Measurements from ENCODE around the gene ARHGEF10L. TPM values are rescaled to one million over a fixed set of nuclear protein-coding genes. Genes with fewer than 3 reads are reported as not detected.
"Not testable (repeated sequence)": the region's sequence is repeated elsewhere in the genome, so short reads cannot be mapped to it uniquely, and the experiment has no call there.

Gene ARHGEF10L
- total and polyA plus RNA-seq, 5 experiments from 2014 or later = 0.27 to 0.34 TPM; not detected in 3

GRCh38 chr1:17624611-17625233 lies 85.2 kb downstream of the ARHGEF10L start:
- H3K9me3 Mint-ChIP-seq = no peaks in the 10 kb centered on the region
- no peak for ATAC-seq
- peaks cover 0 to 1% (median under 1%) of the 10 kb centered on the region in 4 donors for H3K4me1 Mint-ChIP-seq
- POLR2A ChIA-PET = no interaction called here
- H3K4me3 Mint-ChIP-seq = no peak overlapping the region
- no peak overlapping the region for H3K27ac Mint-ChIP-seq
- H3K27me3 Mint-ChIP-seq = peaks cover 0 to 11% (median 8%) of the 10 kb centered on the region in 5 donors
- DNase-seq = no peak
- H3K36me3 Mint-ChIP-seq = no peaks in the 10 kb centered on the region

- Mint-ChIP-seq H3K27me3 (peaks cover 0 to 4% (median under 1%) of the 10 kb centered on the region in 5 donors), H3K36me3 (no peaks in the 10 kb centered on the region), H3K4me1 (peaks cover 0 to 3% (median 0%) of the 10 kb centered on the region in 4 donors), H3K27ac (no peak overlapping the region), H3K4me3 (no peak overlapping the region), H3K9me3 (no peaks in the 10 kb centered on the region)
- ATAC-seq (no peak), DNase-seq (no peak)
- POLR2A ChIA-PET = no interaction called here
These were observed 87.9 kb downstream of the ARHGEF10L start for GRCh38 chr1:17627239-17628052.

DNA sequence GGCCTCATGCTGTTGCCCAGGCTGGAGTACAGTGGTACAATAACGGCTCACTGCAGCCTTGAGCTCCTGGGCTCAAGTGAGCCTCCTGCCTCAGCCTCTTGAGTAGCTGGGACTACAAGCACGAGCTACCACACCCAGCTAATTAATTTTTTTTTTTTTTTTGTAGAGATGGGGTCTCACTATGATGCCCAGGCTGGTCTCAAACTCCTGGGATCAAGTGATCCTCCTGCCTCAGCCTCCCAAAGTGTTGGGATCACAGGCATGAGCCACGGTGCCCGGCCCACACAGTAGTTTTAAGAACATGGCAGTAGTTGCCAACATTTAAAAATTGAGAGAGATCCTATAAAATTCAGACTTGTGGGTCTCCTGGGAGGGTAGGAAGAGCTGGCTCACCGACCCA lies 89.5 kb downstream of the ARHGEF10L start:
- H3K27me3 Mint-ChIP-seq, ATAC-seq, H3K9me3 Mint-ChIP-seq, H3K4me3 Mint-ChIP-seq, DNase-seq, H3K27ac Mint-ChIP-seq, POLR2A ChIA-PET, H3K4me1 Mint-ChIP-seq, H3K36me3 Mint-ChIP-seq: not testable (repeated sequence)

- Mint-ChIP-seq H3K4me3 (no peak overlapping the region), H3K27ac (no peak overlapping the region), H3K9me3 (no peaks in the 10 kb centered on the region), H3K4me1 (peaks cover 0 to 3% (median 0%) of the 10 kb centered on the region in 4 donors), H3K27me3 (peaks cover 0 to 4% (median 2%) of the 10 kb centered on the region in 5 donors), H3K36me3 (no peaks in the 10 kb centered on the region)
- POLR2A ChIA-PET = no interaction called here
- DNase-seq = no peak
- no peak for ATAC-seq
These were observed 90.0 kb downstream of the ARHGEF10L start for GRCh38 chr1:17629460-17629859.

DNA sequence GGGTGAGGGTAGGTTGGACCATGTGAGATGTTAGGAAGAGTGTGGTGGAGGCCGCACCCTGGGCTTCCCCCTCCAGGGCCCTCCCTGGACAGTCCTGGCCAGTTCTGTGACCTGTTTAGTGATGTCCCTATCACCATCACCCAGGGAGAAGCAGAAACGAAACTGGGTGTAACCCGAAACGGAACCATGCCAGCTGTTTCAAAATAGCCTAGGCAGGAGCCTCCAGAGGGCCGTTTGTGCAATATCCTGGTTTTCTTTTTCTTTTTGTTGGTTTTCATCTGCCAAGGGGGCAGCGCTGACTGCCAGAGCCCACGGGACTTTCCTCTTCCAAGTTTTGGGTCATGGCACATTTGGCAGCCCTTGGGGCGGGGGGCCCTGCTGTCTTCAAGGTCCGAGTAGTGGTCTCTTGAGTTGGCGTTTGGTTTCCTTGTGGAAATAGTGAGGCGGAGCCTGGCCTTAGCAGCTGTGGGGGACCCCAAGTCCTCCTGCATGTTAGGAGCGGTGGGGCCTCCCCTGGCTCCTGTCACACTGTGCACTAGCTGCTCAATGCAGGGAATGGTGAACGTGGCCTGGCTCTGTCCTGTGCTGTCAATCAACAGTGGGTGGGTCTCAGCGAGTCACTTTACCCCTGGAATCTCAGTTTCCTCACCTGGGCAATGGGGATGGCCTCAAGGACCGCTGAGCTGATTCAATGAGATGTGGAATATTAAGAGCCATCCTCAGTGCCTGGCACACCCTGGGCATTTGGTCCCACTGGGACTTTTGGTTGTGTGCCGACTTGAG lies 90.7 kb downstream of the ARHGEF10L start:
- H3K27ac Mint-ChIP-seq = peak overlapping the region in 1 of 10 donors; percentile 13
- no peak for DNase-seq
- peaks cover 0 to 3% (median 0%) of the 10 kb centered on the region in 5 donors for H3K27me3 Mint-ChIP-seq
- no peak for ATAC-seq
- no peak overlapping the region for H3K4me3 Mint-ChIP-seq
- POLR2A ChIA-PET = no interaction called here
- no peaks in the 10 kb centered on the region for H3K9me3 Mint-ChIP-seq
- H3K36me3 Mint-ChIP-seq = no peaks in the 10 kb centered on the region
- peaks cover 0 to 5% (median 0%) of the 10 kb centered on the region in 4 donors for H3K4me1 Mint-ChIP-seq

- Mint-ChIP-seq H3K36me3 (no peaks in the 10 kb centered on the region), H3K4me3 (no peak overlapping the region), H3K9me3 (no peaks in the 10 kb centered on the region), H3K27ac (peak overlapping the region in 1 of 10 donors; percentile 13), H3K4me1 (peaks cover 0 to 12% (median 0%) of the 10 kb centered on the region in 4 donors), H3K27me3 (peaks cover 0 to 3% (median 0%) of the 10 kb centered on the region in 5 donors)
- DNase-seq (no peak), ATAC-seq (no peak)
- POLR2A ChIA-PET = no interaction called here
These were observed 91.5 kb downstream of the ARHGEF10L start for GRCh38 chr1:17630986-17631385.

GRCh38 chr1:17631410-17631809 lies 91.9 kb downstream of the ARHGEF10L start:
- no peaks in the 10 kb centered on the region for H3K9me3 Mint-ChIP-seq
- H3K36me3 Mint-ChIP-seq = no peaks in the 10 kb centered on the region
- no peak overlapping the region for H3K4me3 Mint-ChIP-seq
- no peak overlapping the region for H3K27ac Mint-ChIP-seq
- peaks cover 0 to 13% (median 0%) of the 10 kb centered on the region in 4 donors for H3K4me1 Mint-ChIP-seq
- DNase-seq = no peak
- POLR2A ChIA-PET = no interaction called here
- no peak for ATAC-seq
- H3K27me3 Mint-ChIP-seq = peaks cover 0 to 3% (median 0%) of the 10 kb centered on the region in 5 donors

- Mint-ChIP-seq H3K36me3 (no peaks in the 10 kb centered on the region), H3K4me1 (peaks cover 0 to 13% (median 0%) of the 10 kb centered on the region in 4 donors), H3K9me3 (no peaks in the 10 kb centered on the region), H3K27ac (no peak overlapping the region), H3K27me3 (peaks cover 0 to 2% (median 0%) of the 10 kb centered on the region in 5 donors), H3K4me3 (no peak overlapping the region)
- ATAC-seq (no peak), DNase-seq (no peak)
- POLR2A ChIA-PET = no interaction called here
These were observed 92.6 kb downstream of the ARHGEF10L start for GRCh38 chr1:17632106-17632505.

GRCh38 chr1:17632541-17633184 lies 93.2 kb downstream of the ARHGEF10L start:
- no peaks in the 10 kb centered on the region for H3K36me3 Mint-ChIP-seq
- POLR2A ChIA-PET = no interaction called here
- ATAC-seq (no peak), DNase-seq (no peak)
- H3K4me3 Mint-ChIP-seq = no peak overlapping the region
- no peaks in the 10 kb centered on the region for H3K9me3 Mint-ChIP-seq
- no peak overlapping the region for H3K27ac Mint-ChIP-seq
- peaks cover 0 to 2% (median 0%) of the 10 kb centered on the region in 5 donors for H3K27me3 Mint-ChIP-seq
- H3K4me1 Mint-ChIP-seq = peaks cover 0 to 13% (median 0%) of the 10 kb centered on the region in 4 donors

DNA sequence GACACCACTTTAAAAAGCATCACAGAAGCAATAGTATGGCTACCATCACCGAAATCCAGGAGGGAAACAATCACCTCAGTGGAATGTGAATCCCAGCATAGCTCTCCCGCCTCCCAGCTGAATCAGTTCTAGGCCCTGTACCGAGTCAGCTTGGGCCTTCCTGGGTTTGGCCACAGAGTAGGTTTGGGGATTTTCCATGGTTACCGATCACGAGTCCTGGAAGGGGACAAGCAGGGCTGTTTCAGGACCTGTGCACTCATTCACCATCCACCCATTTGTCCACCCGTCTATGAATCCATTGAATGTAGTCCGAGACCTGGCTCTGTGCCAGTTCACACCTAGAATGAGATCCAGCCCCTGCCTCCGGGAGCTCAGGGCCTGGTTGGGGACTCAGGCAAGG lies 94.2 kb downstream of the ARHGEF10L start:
- Mint-ChIP-seq H3K4me3 (no peak overlapping the region), H3K36me3 (no peaks in the 10 kb centered on the region), H3K27ac (no peak overlapping the region), H3K4me1 (peaks cover 0 to 13% (median 0%) of the 10 kb centered on the region in 4 donors), H3K27me3 (peaks cover 0 to 2% (median 0%) of the 10 kb centered on the region in 5 donors), H3K9me3 (no peaks in the 10 kb centered on the region)
- no peak for DNase-seq
- POLR2A ChIA-PET = no interaction called here
- no peak for ATAC-seq

GRCh38 chr1:17635276-17635675 lies 95.8 kb downstream of the ARHGEF10L start:
- H3K27ac Mint-ChIP-seq = no peak overlapping the region
- peaks cover 0 to 9% (median 3%) of the 10 kb centered on the region in 5 donors for H3K27me3 Mint-ChIP-seq
- POLR2A ChIA-PET = no interaction called here
- no peak overlapping the region for H3K4me3 Mint-ChIP-seq
- ATAC-seq (no peak), DNase-seq (no peak)
- peaks cover 0 to 10% (median 0%) of the 10 kb centered on the region in 4 donors for H3K4me1 Mint-ChIP-seq
- no peaks in the 10 kb centered on the region for H3K36me3 Mint-ChIP-seq
- no peaks in the 10 kb centered on the region for H3K9me3 Mint-ChIP-seq

- no peaks in the 10 kb centered on the region for H3K36me3 Mint-ChIP-seq
- H3K4me3 Mint-ChIP-seq = no peak overlapping the region
- peak in 1 of 10 donors; percentile 15 for DNase-seq
- no peak overlapping the region for H3K27ac Mint-ChIP-seq
- H3K27me3 Mint-ChIP-seq = peaks cover 0 to 9% (median 5%) of the 10 kb centered on the region in 5 donors
- H3K4me1 Mint-ChIP-seq = peaks cover 0 to 10% (median 0%) of the 10 kb centered on the region in 4 donors
- no peak for ATAC-seq
- no peaks in the 10 kb centered on the region for H3K9me3 Mint-ChIP-seq
- POLR2A ChIA-PET = no interaction called here
These were observed 96.3 kb downstream of the ARHGEF10L start for GRCh38 chr1:17635811-17636210.
